K562 (cell line): Measurements from ENCODE around the gene CNPY2. TPM values are rescaled to one million over a fixed set of nuclear protein-coding genes. Genes with fewer than 3 reads are reported as not detected.
A peak's percentile ranks its signal among the peaks of the same experiment; 100 is the strongest.

Experiments used
- ARID1B ChIP-seq: fragments of 450-650 bp; IDR thresholded peaks from 2 replicates; pipeline ENCODE4 v1.6.1; 2016; ENCODE audit warnings: antibody characterized with exemption, mild to moderate bottlenecking, inconsistent platforms
- CBFB ChIP-seq: sonication (generic); formaldehyde crosslinking; IDR thresholded peaks from 2 replicates; pipeline ENCODE4 v1.4.0; 2020; ENCODE audit warnings: mild to moderate bottlenecking, missing genetic modification reagents
- CBX8 ChIP-seq: fragments of 200-600 bp; sonication (generic); IDR thresholded peaks from 2 replicates; pipeline ENCODE4 v1.6.1; 2012; ENCODE audit warnings: borderline replicate concordance, mixed run types, low read depth, mild to moderate bottlenecking, moderate library complexity, mixed read lengths, low read length, control low read depth, inconsistent platforms; ENCODE audit not compliant: poor library complexity, severe bottlenecking; ENCODE audit errors: extremely low read depth
- CC2D1A ChIP-seq: fragments of 450-650 bp; IDR thresholded peaks from 2 replicates; pipeline ENCODE4 v1.6.1; 2017; ENCODE audit warnings: mild to moderate bottlenecking
- CHCHD3 ChIP-seq: fragments of 250-450 bp; sonication (Bioruptor Pico); IDR thresholded peaks from 2 replicates; pipeline ENCODE4 v2.1.2; 2022; ENCODE audit warnings: mild to moderate bottlenecking
- CHD4 ChIP-seq: fragments of 200-600 bp; sonication (generic); IDR thresholded peaks from 3 replicates; pipeline ENCODE4 v1.6.1; 2012; ENCODE audit warnings: low read depth, mild to moderate bottlenecking, mixed read lengths, low read length, inconsistent platforms; ENCODE audit not compliant: insufficient read depth, insufficient replicate concordance, poor library complexity, severe bottlenecking
- CREB1 ChIP-seq, 2 experiments: sonication (generic) in 1 of 2; formaldehyde crosslinking in 1 of 2; IDR thresholded peaks; 2 replicates each; pipeline versions ENCODE4 v1.6.1 to v1.8.0; 2012 to 2022; ENCODE audit warnings: inconsistent platforms in 1 of 2, mild to moderate bottlenecking in 1 of 2, missing genetic modification reagents in 1 of 2, moderate library complexity in 1 of 2
- FOXK1 ChIP-seq: sonication (generic); formaldehyde crosslinking; IDR thresholded peaks from 2 replicates; pipeline ENCODE4 v1.8.0; 2022; ENCODE audit warnings: missing genetic modification reagents, mild to moderate bottlenecking, borderline replicate concordance
- GTF2A2 ChIP-seq: IDR thresholded peaks from 2 replicates; pipeline ENCODE4 v1.6.1; 2016; ENCODE audit warnings: mild to moderate bottlenecking, missing genetic modification characterization, missing compliant biosample characterization
- HMGN3 ChIP-seq: IDR thresholded peaks from 2 replicates; pipeline ENCODE4 v1.6.1; 2011; ENCODE audit warnings: borderline replicate concordance, low read depth, mild to moderate bottlenecking, mixed read lengths, low read length; ENCODE audit not compliant: insufficient read length; ENCODE audit errors: extremely low read depth
- MCM2 ChIP-seq: fragments of 450-650 bp; IDR thresholded peaks from 2 replicates; pipeline ENCODE4 v1.6.1; 2017; ENCODE audit warnings: low read depth, mild to moderate bottlenecking
- NCOR1 ChIP-seq: fragments of 450-650 bp; IDR thresholded peaks from 2 replicates; pipeline ENCODE4 v1.6.1; 2016; ENCODE audit warnings: mild to moderate bottlenecking, moderate library complexity
- NR2C2 ChIP-seq, 2 experiments: fragments of 200-800 bp in 1 of 2; sonication (Bioruptor generic) in 1 of 2; sonication (generic) in 1 of 2; formaldehyde crosslinking in 1 of 2; IDR thresholded peaks; 2 replicates each; pipeline versions ENCODE4 v1.6.1 to v1.8.0; 2016 to 2022; ENCODE audit warnings: mild to moderate bottlenecking in 1 of 2, missing compliant biosample characterization in 1 of 2, missing genetic modification characterization in 1 of 2, missing genetic modification reagents in 1 of 2
- NR2F6 ChIP-seq: fragments of 450-650 bp; formaldehyde crosslinking; IDR thresholded peaks from 2 replicates; pipeline ENCODE4 v1.4.0; 2020; ENCODE audit warnings: mild to moderate bottlenecking
- PHB2 ChIP-seq: fragments of 450-650 bp; IDR thresholded peaks from 2 replicates; pipeline ENCODE4 v1.6.1; 2017; ENCODE audit warnings: low read depth
- RBM25 ChIP-seq: fragments of 200-400 bp; formaldehyde crosslinking; IDR thresholded peaks from 2 replicates; pipeline ENCODE4 v1.6.1; 2018; ENCODE audit warnings: low read length, low read depth, moderate library complexity; ENCODE audit not compliant: severe bottlenecking
- RFX7 ChIP-seq: fragments of 250-450 bp; sonication (Bioruptor Pico); IDR thresholded peaks from 2 replicates; pipeline ENCODE4 v1.5.1; 2021; ENCODE audit warnings: mild to moderate bottlenecking
- RHOXF2B ChIP-seq: fragments of 250-450 bp; sonication (Bioruptor Pico); conservative IDR thresholded peaks from 2 replicates; pipeline ENCODE4 v1.5.1; 2021
- RNF2 ChIP-seq: sonication (generic); IDR thresholded peaks from 2 replicates; pipeline ENCODE4 v1.6.1; 2016
- RUNX1 ChIP-seq: sonication (generic); IDR thresholded peaks from 2 replicates; pipeline ENCODE4 v1.6.1; 2016; ENCODE audit warnings: antibody characterized with exemption, low read depth
- SAFB2 ChIP-seq: fragments of 200-400 bp; formaldehyde crosslinking; IDR thresholded peaks from 2 replicates; pipeline ENCODE4 v1.6.1; 2018; ENCODE audit warnings: borderline replicate concordance, low read length, low read depth, moderate library complexity; ENCODE audit not compliant: severe bottlenecking
- SMAD2 ChIP-seq: fragments of 150-350 bp; IDR thresholded peaks from 2 replicates; pipeline ENCODE4 v1.6.1; 2014; ENCODE audit warnings: low read depth, mild to moderate bottlenecking, low read length
- SNIP1 ChIP-seq: fragments of 450-650 bp; IDR thresholded peaks from 2 replicates; pipeline ENCODE4 v1.7.1; 2017; ENCODE audit warnings: low read depth, mild to moderate bottlenecking
- SRSF1 ChIP-seq: fragments of 200-400 bp; formaldehyde crosslinking; IDR thresholded peaks from 2 replicates; pipeline ENCODE4 v1.6.1; 2017; ENCODE audit warnings: mild to moderate bottlenecking, low read depth, low read length, moderate library complexity
- TCF7 ChIP-seq: sonication (generic); IDR thresholded peaks from 2 replicates; pipeline ENCODE4 v1.6.1; 2016; ENCODE audit warnings: antibody characterized with exemption, borderline replicate concordance
- TEAD2 ChIP-seq: fragments of 450-650 bp; IDR thresholded peaks from 2 replicates; pipeline ENCODE4 v1.6.1; 2016; ENCODE audit warnings: missing genetic modification characterization, control low read depth, missing compliant biosample characterization
- TFAM ChIP-seq: fragments of 250-450 bp; sonication (Bioruptor Pico); conservative IDR thresholded peaks from 2 replicates; pipeline ENCODE4 v1.5.0; 2021; ENCODE audit warnings: mild to moderate bottlenecking, moderate library complexity
- ZNF12 ChIP-seq: sonication (generic); formaldehyde crosslinking; IDR thresholded peaks from 2 replicates; pipeline ENCODE4 v1.4.0; 2020; ENCODE audit warnings: mild to moderate bottlenecking, missing genetic modification reagents
- ZNF785 ChIP-seq: fragments of 250-450 bp; sonication (Bioruptor Pico); IDR thresholded peaks from 2 replicates; pipeline ENCODE4 v1.4.0; 2020; ENCODE audit warnings: mild to moderate bottlenecking
- polyA plus RNA-seq, 8 experiments: library from polyadenylated mRNA; depleted of rRNA in 4 of 8; stranded (reverse) in 5 of 8; unstranded in 3 of 8; fragments of >200 nt; fragmentation: Nextera tagmentation in 2 of 8; fragmentation: Illumina TruSeq in 1 of 8; extraction: Ambion mirVana in 2 of 8; extraction: Trizol in 1 of 8; gene quantifications; 2 replicates each; pipeline versions ENCODE4 v1.2.1 to v1.2.3, GENCODE V29; 2011 to 2014; ENCODE audit warnings: inconsistent platforms in 1 of 8, missing spikeins in 1 of 8
- total RNA-seq, 7 experiments: library from RNA; depleted of rRNA in 6 of 7; stranded (reverse); fragments of >200 nt in 6 of 7; fragmentation: Illumina TruSeq in 2 of 7; extraction: Trizol in 2 of 7; gene quantifications; 2 replicates each; pipeline versions ENCODE4 v1.2.1 to v1.2.3, GENCODE V29; 2011 to 2021; ENCODE audit warnings: low replicate concordance in 1 of 7

The CNPY2 gene
- total and polyA plus RNA-seq, 9 of the 15 experiments (the other 6 are each of a cell fraction or from before 2014, with no cell fraction given), result 33.8 to 190 (median 138) TPM

DNA sequence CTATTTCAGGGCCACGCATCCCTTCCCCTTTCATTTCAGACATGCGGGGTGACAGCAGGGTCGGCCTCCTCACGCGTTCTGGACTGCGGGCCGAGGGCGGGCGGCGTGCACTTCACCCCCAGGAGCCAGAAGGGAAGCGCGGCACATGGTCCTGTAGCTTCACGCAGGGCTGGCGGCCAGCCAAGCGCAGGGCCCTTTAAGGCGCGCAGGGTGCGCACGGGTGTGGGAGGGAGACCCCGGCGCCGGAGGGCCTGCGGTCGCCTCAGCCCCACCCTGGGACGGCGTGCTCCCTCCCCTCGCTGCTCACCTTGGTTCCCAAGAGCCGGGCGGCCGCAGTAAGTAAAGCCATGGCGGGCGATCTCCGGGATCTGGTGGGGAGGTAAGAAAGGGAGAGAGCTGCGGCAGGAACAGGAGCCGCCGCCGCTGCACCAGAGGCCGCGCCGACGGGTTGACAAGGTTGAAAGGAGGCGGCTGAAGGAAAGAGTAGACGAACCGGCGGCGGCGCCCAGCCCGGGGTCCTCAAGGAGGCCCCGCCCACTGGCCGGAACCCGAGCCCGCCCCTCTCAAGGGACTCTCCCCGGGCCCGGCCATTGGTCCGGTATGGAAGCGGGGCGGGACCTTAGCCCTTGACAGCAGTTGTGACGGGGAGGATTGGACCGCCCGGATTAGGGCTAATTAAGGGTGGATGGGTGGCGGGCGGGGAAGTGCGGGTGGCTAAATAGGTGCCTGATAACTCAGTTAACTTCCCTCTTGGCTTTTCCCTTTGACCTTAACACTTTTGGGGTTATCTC, 15.7 kb downstream of the CNPY2 start, which contains the start of gene CS (continued):
- TF ChIP-seq NR2C2 (CRISPR knock-in tag; IDR thresholded peaks at IDR 0.05), result 0 out of 2 replicates have a peak, but pooled peaks have one; percentile 32
- 0 out of 2 replicates have a peak, but pooled peaks have one; percentile 98 for TF ChIP-seq NR2C2 (tag; IDR thresholded peaks at IDR 0.05)
- TF ChIP-seq RBM25, result no peak
- no peak for TF ChIP-seq GTF2A2 (tag)
- no peak for TF ChIP-seq ZNF785 (CRISPR knock-in tag)
- TF ChIP-seq RFX7 (CRISPR knock-in tag), result no peak
- TF ChIP-seq TFAM (CRISPR knock-in tag), result no peak
- no peak for TF ChIP-seq SNIP1
- peak; percentile 66 for TF ChIP-seq HMGN3
- TF ChIP-seq CBX8, result no peak
- TF ChIP-seq CHCHD3 (CRISPR knock-in tag), result no peak
- TF ChIP-seq RUNX1, result 0 out of 2 replicates have a peak, but pooled peaks have one; percentile 66
- TF ChIP-seq MCM2, result no peak
- TF ChIP-seq SAFB2, result no peak
- TF ChIP-seq SRSF1, result no peak
- TF ChIP-seq RHOXF2B (CRISPR knock-in tag), result no peak
- no peak for TF ChIP-seq SMAD2
- TF ChIP-seq ARID1B, result no peak
- TF ChIP-seq CC2D1A, result no peak
- peak; percentile 21 for TF ChIP-seq CREB1 (IDR thresholded peaks at IDR 0.05)
- peak; percentile 57 for TF ChIP-seq CREB1 (CRISPR knock-in tag; IDR thresholded peaks at IDR 0.05)
- no peak; the same call in 1 of the 2 replicates for TF ChIP-seq FOXK1 (CRISPR knock-in tag)
- TF ChIP-seq PHB2, result no peak
- no peak for TF ChIP-seq CHD4
- no peak for TF ChIP-seq TEAD2 (tag)
- TF ChIP-seq RNF2, result peak; percentile 33; the same call in 1 of the 2 replicates
- TF ChIP-seq ZNF12 (CRISPR knock-in tag), result no peak
- TF ChIP-seq NCOR1, result peak; percentile 48
- peak; percentile 89; the same call in 1 of the 2 replicates for TF ChIP-seq CBFB
- TF ChIP-seq NR2F6, result no peak
- TF ChIP-seq TCF7, result 0 out of 2 replicates have a peak, but pooled peaks have one; percentile 15
